ENCODE results near the gene STX18. TPM values are rescaled to one million over a fixed set of nuclear protein-coding genes. Genes with fewer than 3 reads are reported as not detected.
"Not testable (repeated sequence)": the region's sequence is repeated elsewhere in the genome, so short reads cannot be mapped to it uniquely, and the experiment has no call there.

STX18 gene
- total and polyA plus RNA-seq, 8 donors: 18.6 to 60.6 (median 51.9) TPM

DNA sequence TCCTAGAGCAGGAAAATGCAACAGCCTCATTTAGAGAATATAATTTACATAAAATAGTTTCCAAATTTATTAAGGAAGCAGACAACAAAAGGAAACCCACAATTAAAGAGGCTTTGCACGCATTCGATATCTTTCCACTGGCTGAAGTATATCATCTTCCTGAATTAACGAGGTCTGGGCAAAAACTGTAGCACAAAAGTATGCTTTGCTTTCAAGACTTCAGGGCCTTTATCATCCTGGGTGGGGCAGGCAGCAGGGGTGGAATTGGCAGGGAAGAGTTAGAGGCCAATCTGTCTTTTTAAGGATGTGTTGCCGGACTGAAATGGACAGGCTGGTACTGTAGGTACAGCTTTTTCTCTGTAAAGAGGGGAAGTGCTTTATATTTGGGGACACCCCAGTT, 17.0 kb upstream of the STX18 start:
- Histone ChIP-seq H3K27me3 (no peaks in the 10 kb centered on the region), H3K36me3 (no peaks in the 10 kb centered on the region), H3K9me3 (no peaks in the 10 kb centered on the region), H3K4me3 (no peak overlapping the region), H3K4me1 (no peaks in the 10 kb centered on the region), H3K27ac (no peak overlapping the region)
- intact Hi-C loops (cut with DNase I): no loop called here
- DNase-seq: no peak
- no peak for ATAC-seq
- TF ChIP-seq, protein P1, sequence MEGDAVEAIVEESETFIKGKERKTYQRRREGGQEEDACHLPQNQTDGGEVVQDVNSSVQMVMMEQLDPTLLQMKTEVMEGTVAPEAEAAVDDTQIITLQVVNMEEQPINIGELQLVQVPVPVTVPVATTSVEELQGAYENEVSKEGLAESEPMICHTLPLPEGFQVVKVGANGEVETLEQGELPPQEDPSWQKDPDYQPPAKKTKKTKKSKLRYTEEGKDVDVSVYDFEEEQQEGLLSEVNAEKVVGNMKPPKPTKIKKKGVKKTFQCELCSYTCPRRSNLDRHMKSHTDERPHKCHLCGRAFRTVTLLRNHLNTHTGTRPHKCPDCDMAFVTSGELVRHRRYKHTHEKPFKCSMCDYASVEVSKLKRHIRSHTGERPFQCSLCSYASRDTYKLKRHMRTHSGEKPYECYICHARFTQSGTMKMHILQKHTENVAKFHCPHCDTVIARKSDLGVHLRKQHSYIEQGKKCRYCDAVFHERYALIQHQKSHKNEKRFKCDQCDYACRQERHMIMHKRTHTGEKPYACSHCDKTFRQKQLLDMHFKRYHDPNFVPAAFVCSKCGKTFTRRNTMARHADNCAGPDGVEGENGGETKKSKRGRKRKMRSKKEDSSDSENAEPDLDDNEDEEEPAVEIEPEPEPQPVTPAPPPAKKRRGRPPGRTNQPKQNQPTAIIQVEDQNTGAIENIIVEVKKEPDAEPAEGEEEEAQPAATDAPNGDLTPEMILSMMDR (IDR thresholded peaks at IDR 0.05): no peak

DNA sequence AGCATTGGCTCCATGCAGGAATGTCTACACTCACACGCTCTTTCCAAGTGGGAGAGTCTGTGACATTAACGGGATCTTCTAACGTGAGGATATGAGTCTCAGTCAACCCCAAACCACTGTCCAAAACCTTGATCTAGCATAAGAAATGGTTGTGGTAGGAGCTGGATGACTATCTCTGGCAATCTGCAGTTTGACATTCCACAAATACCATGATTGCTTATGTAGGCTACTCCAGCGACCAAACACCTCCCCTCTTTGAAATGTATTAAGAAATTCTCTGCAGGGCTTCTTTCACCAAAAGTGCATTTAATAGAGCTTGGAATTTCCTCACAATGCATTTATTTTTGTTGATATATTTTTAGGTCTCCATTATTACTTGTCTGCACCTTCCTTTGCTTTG, 14.1 kb upstream of the STX18 start:
- H3K4me1 ChIP-seq: no peaks in the 10 kb centered on the region
- peaks cover 0 to under 1% of the 10 kb centered on the region in 2 donors for H3K36me3 ChIP-seq
- no peak overlapping the region for H3K4me3 ChIP-seq
- intact Hi-C loops (cut with DNase I): no loop called here
- no peak overlapping the region for H3K27ac ChIP-seq
- no peaks in the 10 kb centered on the region for H3K9me3 ChIP-seq
- no peak for ATAC-seq
- no peaks in the 10 kb centered on the region for H3K27me3 ChIP-seq
- DNase-seq: no peak
- TF ChIP-seq, protein P1 (IDR thresholded peaks at IDR 0.05): no peak

DNA sequence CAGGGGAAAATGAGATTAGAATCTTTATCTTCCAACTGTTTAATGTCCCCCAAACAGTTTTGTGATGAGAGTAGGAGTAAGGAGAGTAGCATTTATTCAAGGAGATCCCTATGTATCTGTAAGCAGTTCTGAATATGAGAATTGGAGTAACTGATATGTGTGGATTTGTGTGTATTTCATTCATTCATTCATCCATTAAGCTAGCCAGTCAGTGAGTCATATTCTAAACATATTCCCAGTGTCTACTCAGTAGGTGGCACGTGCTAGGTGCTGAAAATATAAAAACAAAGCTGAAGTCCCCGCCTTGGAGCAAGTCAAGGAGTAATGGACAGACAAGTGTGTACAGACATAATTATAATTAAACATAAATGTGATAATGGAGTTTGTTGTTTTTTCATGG, 12.4 kb upstream of the STX18 start:
- TF ChIP-seq, protein P1 (IDR thresholded peaks at IDR 0.05): no peak
- Histone ChIP-seq H3K27me3 (no peaks in the 10 kb centered on the region), H3K9me3 (no peaks in the 10 kb centered on the region), H3K27ac (no peak overlapping the region), H3K36me3 (peaks cover 0 to 6% of the 10 kb centered on the region in 2 donors), H3K4me1 (no peaks in the 10 kb centered on the region), H3K4me3 (no peak overlapping the region)
- no peak for ATAC-seq
- DNase-seq: no peak
- intact Hi-C loops (cut with DNase I): no loop called here

DNA sequence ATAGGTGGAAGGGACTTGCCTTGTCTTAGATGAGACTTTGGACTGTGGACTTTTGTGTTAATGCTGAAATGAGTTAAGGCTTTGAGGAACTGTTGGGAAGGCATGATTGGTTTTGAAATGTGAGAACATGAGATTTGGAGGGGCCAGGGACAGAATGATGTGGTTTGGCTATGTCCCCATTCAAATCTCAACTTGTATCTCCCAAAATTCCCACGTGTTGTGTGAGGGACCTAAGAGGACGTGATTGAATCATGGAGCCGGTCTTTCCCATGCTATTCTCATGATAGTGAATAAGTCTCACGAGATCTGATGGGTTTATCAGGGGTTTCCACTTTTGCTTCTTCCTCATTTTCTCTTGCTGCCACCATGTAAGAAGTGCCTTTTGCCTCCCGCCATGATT, 10.2 kb upstream of the STX18 start:
- H3K4me3 ChIP-seq; H3K36me3 ChIP-seq; H3K9me3 ChIP-seq; ATAC-seq; intact Hi-C loops (cut with DNase I); DNase-seq; H3K27ac ChIP-seq; H3K27me3 ChIP-seq; H3K4me1 ChIP-seq: not testable (repeated sequence)

DNA sequence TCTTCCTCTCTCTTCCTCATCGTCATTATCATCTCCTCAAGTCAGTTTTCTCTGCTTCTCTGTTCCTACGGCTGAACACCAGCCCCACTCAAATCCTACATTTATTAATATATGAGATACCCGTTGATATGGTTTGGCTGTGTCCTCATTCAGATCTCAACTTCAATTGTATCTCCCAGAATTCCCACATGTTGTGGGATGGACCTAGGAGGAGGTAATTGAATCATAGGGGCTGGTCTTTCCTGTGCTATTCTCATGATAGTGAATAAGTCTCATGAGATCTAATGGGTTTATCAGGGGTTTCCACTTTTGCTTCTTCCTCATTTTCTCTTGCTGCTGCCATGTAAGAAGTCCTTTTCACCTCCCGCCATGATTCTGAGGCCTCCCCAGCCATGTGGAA, 8.3 kb upstream of the STX18 start:
- H3K4me1 ChIP-seq; intact Hi-C loops (cut with DNase I); H3K4me3 ChIP-seq; ATAC-seq; H3K36me3 ChIP-seq; DNase-seq; H3K27ac ChIP-seq; H3K27me3 ChIP-seq; H3K9me3 ChIP-seq: not testable (repeated sequence)

DNA sequence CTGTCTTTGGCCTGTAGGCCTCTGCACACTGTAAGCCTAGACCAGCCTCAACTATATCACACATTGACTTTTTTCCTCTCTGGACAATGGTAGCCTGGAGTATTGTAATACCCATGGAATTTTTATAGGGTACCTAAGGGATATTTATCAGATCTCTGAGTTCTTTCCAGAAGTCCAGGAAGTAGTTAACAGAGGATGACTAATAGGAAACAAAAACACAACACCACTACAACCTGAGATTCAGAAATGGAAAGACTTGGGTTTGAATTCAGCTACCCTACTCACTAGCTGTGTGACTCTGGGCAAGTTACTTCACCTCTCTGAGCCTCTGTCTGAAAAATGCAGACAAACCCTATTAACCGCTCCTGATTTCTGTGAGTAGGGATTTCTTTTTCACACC, 7.7 kb upstream of the STX18 start:
- ATAC-seq: no peak
- no peaks in the 10 kb centered on the region for H3K4me1 ChIP-seq

More for the DNA sequence above, 7.7 kb upstream of the STX18 start:
- intact Hi-C loops (cut with DNase I): no loop called here
- TF ChIP-seq, protein P1 (IDR thresholded peaks at IDR 0.05): no peak
- Histone ChIP-seq H3K27me3 (no peaks in the 10 kb centered on the region), H3K9me3 (no peaks in the 10 kb centered on the region), H3K36me3 (peaks cover 0 to 6% of the 10 kb centered on the region in 2 donors), H3K27ac (no peak overlapping the region), H3K4me3 (no peak overlapping the region)
- no peak for DNase-seq
